Thyroid gland (tissue), 4 donors: ENCODE results near the gene PSMA6.

Source experiments
- POLR2A ChIP-seq, 2 donors: fragments of 450-650 bp; IDR thresholded peaks; one replicate each; pipeline ENCODE4 v1.6.1; 2017; ENCODE audit warnings: antibody characterized with exemption in 2 of 2, mild to moderate bottlenecking in 2 of 2, moderate library complexity in 1 of 2
- TF ChIP-seq, protein P1 (sequence below), 6 experiments: fragments of 200-600 bp in 3 of 6; fragments of 450-650 bp in 3 of 6; sonication (generic) in 3 of 6; IDR thresholded peaks; one replicate each; pipeline ENCODE4 v1.5.1; 2016 to 2019; ENCODE audit warnings: antibody characterized with exemption in 6 of 6, mild to moderate bottlenecking in 2 of 6, inconsistent platforms in 1 of 6, moderate library complexity in 1 of 6

DNA sequence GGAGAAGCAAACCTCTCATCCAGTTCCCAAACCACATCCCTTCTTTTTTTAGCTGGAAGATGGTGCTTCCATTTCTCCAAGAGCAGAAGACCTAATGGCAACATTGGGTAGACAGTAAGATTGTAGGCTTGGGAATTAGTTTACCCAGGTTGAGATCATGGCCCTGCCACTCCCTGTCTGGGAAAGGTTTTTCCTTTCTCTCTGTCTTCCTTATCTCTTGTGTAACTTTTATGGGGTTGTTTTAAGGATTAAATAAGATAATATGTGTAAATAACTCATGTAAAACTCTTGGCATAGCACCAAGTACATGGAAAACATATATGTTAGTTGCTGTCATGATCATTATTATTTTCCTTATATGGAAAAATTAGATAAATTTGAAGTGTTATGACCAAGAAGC is 23.2 kb upstream of the PSMA6 start:
- TF ChIP-seq POLR2A (IDR thresholded peaks at IDR 0.05) = no peak
- TF ChIP-seq, protein P1, sequence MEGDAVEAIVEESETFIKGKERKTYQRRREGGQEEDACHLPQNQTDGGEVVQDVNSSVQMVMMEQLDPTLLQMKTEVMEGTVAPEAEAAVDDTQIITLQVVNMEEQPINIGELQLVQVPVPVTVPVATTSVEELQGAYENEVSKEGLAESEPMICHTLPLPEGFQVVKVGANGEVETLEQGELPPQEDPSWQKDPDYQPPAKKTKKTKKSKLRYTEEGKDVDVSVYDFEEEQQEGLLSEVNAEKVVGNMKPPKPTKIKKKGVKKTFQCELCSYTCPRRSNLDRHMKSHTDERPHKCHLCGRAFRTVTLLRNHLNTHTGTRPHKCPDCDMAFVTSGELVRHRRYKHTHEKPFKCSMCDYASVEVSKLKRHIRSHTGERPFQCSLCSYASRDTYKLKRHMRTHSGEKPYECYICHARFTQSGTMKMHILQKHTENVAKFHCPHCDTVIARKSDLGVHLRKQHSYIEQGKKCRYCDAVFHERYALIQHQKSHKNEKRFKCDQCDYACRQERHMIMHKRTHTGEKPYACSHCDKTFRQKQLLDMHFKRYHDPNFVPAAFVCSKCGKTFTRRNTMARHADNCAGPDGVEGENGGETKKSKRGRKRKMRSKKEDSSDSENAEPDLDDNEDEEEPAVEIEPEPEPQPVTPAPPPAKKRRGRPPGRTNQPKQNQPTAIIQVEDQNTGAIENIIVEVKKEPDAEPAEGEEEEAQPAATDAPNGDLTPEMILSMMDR (IDR thresholded peaks at IDR 0.05) = no peak
